IPS DF 4.7 (cell line): ENCODE results near the gene PHF19.

Source experiments
- DNase-seq: peaks from one replicate; pipeline ENCODE4 v3.0.0-alpha.2; 2013; ENCODE audit warnings: low spot score; ENCODE audit errors: extremely low read depth

The PHF19 gene

DNA sequence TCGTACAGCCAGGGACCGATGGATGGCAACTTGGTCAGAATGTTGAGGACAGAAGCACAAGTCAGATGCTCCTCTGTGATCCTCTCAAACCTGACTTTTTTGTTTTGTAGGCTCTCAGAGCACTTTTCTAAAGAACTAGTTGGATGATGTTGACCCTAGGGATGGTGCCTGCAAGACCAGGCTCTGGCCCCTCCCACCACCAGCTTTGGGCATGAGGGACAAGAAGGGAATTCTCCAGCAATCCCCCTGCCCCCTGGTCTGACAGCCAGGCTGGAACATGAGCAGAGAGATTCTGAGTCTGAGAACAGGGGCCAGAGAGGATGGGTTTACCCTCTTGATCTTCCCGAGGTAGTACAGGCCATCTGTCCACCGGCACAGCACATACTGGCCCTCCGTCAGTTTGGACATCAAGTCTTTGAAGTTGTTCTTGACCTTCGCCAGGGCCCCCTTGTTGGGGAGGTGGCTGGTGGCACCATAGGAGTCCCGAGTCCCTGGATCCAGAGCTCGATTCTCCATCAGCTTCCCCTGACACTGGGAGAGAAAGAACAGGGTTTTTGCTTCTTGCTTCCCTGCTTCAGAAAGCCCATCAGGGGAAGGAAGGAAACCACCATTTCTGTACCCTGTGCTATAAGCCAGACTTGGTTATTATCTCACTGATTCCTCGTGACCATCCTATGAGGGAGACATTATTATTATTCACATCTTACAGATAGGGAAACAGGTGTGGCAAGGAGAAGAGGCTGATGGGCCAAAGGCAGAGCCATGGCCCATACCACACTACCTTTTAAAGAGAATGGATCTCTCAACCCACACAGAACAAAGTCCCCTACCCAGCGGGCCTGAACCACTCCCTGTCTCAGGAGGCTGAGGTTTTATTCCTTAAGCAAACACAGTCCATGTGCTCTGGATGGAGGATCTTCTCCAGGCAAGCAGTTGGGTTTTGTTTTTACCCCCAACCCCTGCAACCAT is 2.5 kb downstream of the PHF19 start:
- no peak for DNase-seq

DNA sequence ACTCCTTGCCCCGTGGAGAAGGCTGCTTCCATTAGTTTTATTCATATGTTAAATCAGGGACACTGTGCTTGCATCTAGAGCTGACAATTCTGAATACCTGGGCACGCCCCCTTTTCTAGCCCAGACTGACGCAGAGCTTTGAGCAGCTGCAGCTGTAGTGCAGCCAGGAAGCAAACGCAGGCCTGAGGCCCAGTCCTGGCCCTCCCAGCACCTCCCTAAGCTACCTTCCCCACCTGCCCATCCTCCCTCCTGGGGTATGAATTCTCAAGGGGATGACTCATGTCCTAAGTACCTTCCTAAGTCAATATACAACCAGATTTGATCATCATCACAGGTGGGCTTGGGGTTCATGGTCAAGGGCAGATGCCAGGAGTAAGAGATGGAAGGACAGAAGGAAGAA is 3.5 kb downstream of the PHF19 start:
- DNase-seq, result peak; percentile 96

DNA sequence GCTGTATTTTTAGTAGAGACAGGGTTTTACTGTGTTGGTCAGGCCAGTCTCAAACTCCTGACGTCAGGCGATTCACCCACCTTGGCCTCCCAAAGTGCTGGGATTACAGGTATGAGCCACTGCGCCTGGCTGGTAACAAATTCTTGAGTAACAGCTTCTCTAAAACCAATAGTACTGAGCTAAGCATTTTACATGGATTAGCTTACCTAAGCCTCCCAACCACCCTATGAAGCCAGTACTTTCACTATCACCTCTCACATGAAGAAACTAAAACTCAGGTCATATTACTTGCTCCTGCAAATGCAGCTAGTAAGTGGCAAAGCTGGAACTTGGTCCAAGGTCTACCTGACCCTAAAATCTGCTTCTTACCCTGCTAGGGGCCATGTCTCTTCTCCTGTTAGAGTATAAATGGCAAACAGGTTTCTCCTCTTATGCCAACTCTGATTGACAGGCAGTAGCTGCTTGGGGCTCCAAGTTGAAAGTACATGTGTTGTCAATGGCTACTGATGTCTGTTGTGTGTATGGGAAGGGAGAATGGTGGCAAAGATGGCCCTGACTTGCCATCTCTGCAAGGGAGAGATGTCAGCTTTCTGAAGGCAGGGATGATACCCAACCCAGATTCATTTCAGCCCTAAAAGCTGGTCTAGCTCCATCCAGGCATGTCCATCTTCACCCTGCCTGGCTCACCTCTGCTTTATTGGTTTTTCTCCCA is 4.0 kb downstream of the PHF19 start:
- no peak for DNase-seq

DNA sequence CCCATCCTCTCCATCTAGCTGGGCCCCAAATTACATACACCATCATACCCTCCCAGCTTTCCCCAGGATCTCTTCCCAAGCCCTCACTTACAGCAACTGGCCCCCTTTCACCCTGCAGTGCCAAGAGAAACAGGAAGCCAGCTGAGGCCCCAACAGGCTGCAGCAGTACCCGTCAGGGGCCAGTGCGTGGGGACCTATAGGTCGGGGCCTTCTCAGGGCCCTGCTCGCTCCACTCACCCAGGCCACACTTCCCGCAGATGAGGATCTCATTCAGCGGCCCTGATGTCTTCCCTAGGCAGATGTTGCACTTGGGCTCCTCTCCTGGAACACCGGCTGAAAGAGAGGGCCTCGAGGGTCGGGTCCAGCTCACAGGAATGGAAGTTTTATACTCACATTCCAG is 6.8 kb downstream of the PHF19 start:
- DNase-seq, result no peak

DNA sequence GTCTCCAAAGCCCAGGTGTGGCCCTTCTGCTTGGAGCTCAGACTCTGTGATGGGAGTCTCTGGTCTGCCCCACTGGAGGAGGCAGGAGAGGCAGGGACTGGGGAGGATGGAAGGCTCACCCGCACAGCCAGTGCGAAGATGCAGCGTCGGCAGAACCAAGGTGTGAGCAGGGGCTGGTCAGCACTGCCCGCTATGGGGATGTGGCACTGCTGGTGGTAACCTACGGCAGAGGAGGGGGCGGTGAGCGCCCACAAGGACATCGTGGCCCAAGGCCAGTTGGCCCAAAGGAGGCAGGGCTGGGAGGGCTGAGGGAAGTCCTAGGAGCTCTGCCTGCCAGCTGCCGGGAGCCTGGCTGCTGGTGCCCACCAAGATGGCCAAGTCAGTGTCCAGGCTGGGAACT is 7.3 kb downstream of the PHF19 start:
- no peak for DNase-seq

DNA sequence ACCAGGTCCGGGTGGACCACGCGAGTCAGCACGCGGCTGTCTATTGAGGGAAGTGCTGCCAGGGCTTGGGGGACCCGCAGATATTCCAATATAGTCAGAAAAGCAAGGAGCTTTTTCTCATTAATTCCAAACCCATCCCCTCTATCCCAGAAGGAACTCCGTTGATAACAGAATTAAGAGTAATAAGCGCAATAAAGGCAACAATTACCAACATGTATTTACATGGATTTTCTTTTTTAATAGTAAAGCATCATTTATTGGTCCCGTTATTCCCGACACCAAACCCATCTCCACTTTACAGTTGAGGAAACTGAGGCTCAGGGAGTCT is 7.7 kb downstream of the PHF19 start:
- DNase-seq, result no peak

DNA sequence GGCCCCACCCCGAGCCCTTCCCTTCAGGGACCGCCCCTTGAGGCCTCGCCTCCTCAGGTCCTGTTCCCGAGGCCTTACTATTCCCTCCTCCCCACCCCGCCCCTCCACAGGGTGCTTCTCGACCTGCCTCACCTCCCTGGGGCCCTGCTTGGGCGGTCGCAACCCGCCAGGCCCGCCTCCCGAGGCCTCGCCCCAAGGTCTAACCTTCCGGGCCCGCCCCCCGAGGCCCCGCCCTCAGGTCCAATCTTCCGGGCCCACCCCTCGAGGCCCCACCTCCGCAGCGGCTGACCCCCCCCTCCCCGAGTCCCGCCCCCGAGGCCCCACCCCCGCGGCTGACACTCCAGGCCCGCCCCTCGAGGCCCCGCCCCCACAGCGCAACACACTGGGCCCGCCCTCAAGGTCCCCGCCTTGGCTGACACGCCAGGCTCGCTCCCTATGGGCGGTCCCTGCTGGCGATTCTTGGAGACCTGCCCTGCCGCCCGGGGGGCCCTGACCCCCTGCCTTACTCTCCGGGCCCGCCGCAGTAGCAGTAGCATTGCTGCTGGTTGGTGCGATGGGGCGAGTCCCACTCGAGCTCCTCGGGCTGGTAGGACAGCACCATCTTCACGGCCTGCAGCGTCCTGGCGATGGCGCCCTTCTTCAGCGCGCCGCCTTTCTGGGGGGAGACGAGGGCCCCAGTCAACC is 8.2 kb downstream of the PHF19 start:
- no peak for DNase-seq

DNA sequence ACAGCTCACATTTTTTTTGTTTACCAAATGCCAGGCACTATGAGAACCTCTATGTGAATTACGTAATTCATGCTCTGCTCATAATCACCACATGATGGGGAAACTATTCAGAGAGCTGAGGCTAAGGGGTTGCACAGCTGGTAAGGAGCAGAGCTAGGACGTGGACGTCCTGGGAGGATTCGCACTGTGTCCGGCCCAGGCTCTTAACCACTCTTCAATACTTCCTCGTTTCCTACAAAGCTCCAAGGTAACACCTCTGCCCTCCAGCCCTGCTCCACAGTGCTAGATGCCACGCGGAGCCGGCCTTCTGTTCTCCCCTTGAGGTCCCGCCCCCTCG is 8.7 kb downstream of the PHF19 start:
- DNase-seq, result no peak

DNA sequence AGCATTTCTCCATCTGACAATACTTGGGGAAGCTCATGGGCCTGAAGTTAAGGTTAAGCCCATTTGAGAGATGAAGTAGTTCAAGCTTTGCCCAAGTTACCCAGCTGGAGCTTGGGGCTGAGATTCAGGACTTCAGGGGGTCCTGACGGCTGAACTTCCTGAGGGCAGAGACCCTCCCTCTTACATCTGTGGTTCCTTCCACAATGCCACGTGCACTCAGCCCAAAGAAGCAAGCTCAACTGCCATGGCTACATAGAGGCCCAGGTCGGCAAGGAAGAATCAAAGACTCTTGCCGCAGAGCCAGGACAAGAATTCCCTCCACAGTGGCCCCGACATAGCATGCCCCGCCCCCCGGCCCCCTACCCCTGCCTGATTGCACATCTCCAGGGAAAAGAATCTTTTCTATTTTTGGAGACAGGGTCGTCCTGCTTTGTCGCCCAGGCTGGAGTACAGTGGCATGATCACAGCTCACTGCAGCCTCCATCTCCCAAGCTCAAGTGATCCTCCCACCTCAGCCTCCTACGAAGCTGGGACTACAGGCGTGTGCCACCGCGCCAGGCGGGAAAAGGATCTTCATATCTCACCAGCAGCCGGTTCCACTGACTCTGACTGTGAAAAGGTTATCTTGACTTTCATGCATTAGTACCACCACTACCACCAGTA is 9.2 kb downstream of the PHF19 start:
- DNase-seq, result no peak

DNA sequence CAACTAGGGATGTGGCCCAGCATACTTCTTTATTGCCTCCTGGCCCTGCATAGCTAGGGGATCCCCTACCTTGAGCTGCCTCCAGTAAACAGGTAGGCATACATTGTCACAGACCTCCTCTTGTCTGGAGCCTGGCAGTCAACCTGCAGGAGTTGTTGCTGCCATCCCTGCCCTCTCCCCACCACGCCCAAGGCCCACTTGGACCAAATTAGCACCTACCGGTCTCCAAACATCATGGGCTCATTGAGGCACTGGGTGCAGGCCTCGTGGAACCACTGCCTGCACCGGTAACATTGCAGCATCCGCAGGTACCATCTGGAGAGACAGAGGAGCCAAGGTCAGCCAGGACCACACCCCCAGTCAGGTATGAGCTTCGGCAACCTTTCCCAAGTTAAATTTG is 10.3 kb downstream of the PHF19 start:
- no peak for DNase-seq

DNA sequence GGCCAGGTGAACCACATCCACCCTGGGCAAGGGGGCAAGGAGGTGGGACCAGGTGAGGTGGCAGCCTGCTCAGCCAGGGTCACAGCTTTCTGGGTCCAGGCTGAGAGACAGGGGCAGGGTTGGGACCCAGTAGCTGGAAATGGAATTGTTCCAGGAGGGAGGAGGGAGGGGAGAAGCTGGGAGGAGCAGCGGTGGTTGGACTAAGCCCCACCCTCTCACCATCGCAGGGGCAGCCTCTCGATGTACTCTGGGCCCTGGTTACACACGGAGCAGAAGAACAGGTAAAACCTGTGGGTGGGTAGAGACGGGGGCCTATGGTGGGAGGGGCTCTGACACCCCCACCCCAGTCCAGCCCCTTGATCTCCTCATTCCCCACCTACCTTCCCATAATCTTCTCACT is 11.2 kb downstream of the PHF19 start:
- DNase-seq, result no peak

DNA sequence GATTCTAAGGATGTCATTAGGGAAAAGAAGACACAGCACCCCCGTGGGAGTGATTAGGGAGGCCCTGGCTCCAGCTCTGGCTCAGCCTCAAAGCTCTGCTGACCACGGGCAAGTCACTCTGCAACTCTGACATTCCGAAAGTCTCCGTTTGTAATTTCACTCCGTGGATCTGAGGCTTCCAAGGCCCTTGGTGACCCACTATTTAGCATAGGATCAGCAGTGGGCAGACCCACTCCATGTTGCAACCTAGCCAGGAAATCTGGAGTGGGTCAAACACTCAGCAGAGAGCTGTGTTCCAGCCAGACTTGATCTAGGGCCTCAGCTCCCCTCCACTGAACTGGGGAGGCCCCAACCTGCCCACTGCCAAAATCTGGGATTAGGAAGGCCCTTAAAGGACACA is 11.8 kb downstream of the PHF19 start:
- DNase-seq, result no peak

DNA sequence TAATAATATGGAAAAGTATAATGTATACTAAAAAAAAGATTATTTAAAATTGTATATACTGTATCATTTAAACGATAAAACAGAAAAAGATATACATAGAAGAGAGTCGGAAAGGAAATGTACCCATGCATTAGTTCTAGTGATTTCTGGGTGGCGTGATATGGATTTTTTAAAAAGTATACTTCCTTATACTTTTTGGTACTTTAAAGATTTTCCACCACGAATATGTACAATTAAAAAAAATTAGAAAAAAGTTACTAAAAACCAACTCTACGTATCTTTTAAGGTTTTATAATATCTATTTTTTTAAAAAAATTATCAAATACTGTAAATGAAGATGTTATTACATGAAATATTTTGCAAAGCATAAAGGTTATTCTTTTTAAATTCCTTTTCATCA is 12.3 kb downstream of the PHF19 start:
- no peak for DNase-seq

DNA sequence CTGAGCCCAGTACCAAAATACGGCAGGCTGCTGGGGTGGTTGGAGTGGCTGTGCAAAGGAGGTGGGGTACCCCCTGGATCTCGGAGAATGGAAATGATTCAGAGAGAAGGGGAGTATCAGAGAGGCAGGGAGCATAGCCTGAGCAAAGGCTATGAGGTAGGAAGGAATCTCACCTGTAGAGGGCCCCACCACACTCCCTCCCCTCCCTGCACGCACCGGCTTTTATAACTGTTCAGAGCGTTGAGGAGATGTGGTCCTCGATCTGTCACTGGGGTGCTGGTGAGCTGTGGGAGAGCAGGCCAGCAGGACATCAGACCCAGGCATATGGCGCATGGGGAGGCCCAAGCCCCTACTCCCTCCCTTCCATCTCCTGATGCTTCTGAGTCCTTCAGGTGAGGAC is 13.2 kb downstream of the PHF19 start:
- DNase-seq, result no peak

DNA sequence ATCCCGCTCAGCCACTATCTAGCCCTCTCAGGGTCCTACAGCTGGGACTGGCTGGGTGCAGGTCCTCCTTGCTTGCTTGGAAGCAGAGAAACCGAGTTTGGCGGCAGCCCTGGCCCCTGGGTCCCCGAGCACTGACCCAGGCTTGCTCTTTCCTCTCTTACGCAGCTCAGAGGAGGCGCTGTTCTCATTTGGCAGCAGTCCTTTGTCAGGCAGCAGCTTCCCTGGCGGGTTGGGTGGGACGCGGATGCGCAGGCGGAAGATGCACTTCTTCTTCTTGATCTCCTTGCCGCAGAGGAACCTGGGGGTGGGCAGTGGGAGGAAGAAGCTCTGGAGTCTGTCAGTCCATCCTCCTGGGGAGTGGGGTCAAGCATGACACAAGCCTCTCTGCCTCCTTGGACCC is 14.5 kb downstream of the PHF19 start:
- DNase-seq, result no peak

DNA sequence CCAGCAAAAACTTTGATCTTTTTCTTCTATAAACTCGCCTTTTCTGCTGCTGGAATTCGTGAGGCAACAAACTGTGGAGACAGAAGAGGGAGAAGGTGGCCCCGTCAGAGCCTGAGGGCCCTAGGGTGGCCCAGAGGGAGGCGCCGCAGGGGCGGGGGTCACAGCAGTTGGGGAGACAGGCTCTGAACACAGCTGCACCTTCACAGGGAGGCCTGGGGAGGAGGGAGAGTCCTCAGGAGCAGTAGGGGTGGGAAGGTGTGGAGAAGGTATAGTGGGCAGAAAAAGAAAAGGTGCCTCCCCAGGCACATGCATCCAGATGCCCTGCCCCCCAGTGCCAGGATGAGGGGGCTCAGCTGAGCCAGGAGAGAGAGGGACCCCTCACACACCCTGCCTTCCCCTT is 15.1 kb downstream of the PHF19 start:
- no peak for DNase-seq

DNA sequence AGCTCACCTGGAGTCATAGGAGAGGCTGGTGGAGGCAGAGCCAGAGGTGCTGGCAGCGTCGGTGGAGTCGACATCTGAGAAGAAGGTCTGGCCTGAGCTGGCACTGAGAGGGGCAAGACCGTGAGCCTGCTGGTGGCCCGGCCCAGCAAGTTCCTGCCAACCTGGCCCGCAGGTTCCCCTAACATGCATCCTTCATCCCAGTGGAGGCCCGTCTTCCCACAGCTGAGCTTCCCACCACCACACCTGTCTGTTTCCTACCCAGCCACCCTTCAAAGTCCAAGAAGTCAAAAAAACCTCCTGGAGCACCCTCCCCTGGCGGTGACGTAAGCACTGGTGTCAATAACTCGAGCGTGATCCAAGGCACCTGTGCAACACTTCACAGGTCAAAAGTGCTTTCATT is 16.9 kb downstream of the PHF19 start:
- no peak for DNase-seq

DNA sequence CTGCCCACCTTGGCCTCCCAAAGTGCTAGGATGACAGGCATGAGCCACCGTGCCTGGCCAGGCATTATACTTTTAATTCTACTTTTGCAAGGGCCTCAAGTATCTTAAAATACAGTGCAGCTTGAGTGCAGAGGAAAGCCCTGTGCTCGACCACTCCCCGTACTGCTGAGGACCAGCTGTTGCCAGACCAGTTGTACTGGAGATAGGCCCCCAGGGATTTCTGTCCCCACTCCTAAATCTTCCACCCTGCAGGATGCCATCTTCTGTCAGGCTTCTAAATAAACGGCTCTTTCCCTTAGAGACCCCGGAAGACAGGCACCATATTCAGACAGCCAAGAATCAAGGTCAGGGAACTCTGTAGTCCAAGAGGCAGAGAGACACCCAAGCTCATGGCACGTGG is 17.6 kb downstream of the PHF19 start:
- no peak for DNase-seq

DNA sequence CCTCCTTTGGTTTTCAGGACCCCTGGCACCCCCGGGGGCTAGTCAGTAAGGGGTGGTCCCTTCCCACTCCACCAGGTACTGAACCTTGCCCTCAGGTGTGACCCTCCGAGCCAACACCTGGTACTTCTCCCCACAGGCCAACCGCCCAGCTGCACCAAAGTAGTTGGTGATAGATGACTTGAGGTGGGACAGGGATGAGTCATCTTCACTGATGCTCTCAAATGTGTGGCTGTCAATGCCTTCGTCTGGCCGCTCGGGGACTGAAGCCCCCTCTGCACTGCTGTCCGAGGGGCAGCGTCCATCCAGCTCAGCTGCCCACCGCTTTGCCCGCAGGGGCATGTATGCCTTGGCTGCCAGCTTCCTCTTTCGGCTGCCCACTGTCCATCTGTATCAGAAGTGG is 19.1 kb downstream of the PHF19 start:
- DNase-seq, result no peak

DNA sequence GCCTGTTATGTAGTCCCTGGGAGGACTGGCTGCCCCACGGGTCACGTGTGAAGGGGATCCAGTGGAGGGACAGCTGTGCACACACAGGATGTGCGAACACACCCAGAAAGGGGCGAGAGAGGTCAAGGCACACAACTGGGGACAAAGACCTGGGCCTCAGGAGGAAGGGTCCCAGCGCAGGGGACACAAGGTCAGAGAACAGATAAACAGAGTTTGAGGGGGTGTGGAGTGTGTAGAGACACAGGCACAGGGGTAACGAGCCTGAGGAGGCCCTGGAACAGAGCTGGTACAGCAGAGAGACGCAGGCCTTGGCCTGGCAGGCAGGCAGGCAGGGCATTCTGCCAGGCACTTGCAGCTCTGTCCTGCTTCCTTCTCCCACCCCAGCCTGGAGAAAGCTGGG is 19.5 kb downstream of the PHF19 start:
- no peak for DNase-seq

DNA sequence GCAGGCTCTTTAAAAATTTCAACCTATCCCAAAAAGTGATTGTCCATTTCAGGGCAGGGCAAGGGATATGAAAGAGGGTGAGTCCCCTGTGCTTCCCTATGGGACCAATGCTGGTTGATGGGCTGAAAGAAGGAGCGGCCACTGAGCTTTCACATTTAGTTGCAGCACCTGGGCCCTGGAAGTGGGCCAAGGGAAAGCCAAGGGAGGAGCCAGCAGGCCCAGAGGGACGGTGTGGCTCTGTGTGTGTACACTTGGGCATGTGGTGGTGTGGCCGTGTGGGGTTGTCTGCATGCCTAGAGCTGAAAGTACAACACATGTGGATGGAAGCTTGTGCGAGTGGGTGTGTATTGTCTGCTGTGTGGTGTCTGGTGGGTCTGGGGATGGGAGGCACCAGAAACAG is 20.3 kb downstream of the PHF19 start:
- no peak for DNase-seq
